Endothelial cell of umbilical vein (primary cell): ENCODE results near the gene PRCD. TPM values are rescaled to one million over a fixed set of nuclear protein-coding genes. Genes with fewer than 3 reads are reported as not detected.

Experiments used
- BruUV-seq: library from RNA; stranded (reverse); fragments of 400-500 nt; replicated peaks from 2 replicates; lab custom pipeline; 2021; lab: Mats Ljungman, UMichigan
- CTCF ChIA-PET: fragments of 300-600, 350-600 bp; sonication (Branson Sonifier 250); formaldehyde crosslinking; loops from one replicate; lab custom pipeline; 2021; ENCODE audit warnings: antibody characterized with exemption, inconsistent platforms; lab: Charles Lee
- POLR2A ChIA-PET: fragments of 300-600, 350-600 bp; sonication (Branson Sonifier 250); formaldehyde crosslinking; loops from one replicate; lab custom pipeline; 2021; ENCODE audit warnings: antibody characterized with exemption, inconsistent platforms; lab: Charles Lee
- DNase-seq: peaks from one replicate; pipeline ENCODE4 v3.0.0-alpha.2; 2011; ENCODE audit warnings: low read depth, low spot score
- FAIRE-seq: peaks from 2 replicates; lab custom pipeline; 2011; peaks lifted over from hg19 to GRCh38; lab: Jason Lieb, UNC
- H2AFZ ChIP-seq: 2 replicates; pipeline ENCODE4 v1.6.0; 2012; ENCODE audit warnings: low read depth, low read length, control low read depth, inconsistent platforms
- H3K27ac ChIP-seq: 2 replicates; pipeline ENCODE4 v1.5.1; 2011; ENCODE audit warnings: low read depth, mild to moderate bottlenecking, control low read depth, low read length, moderate library complexity; ENCODE audit not compliant: insufficient read depth
- H3K27me3 ChIP-seq, 2 experiments: 2 replicates each; pipeline versions ENCODE4 v1.6.0 to v1.6.1; 2011; ENCODE audit warnings: low read length in 2 of 2, mixed read lengths in 1 of 2; ENCODE audit not compliant: control insufficient read depth in 2 of 2, insufficient read depth in 2 of 2
- H3K36me3 ChIP-seq, 2 experiments: 2 replicates in 1 of 2; 3 replicates in 1 of 2; pipeline ENCODE4 v1.5.1; 2011; ENCODE audit warnings: low read length in 2 of 2, mild to moderate bottlenecking in 1 of 2, moderate library complexity in 1 of 2; ENCODE audit not compliant: control insufficient read depth in 2 of 2, insufficient read depth in 2 of 2; ENCODE audit errors: extremely low read depth in 1 of 2
- H3K4me1 ChIP-seq: 3 replicates; pipeline ENCODE4 v1.5.1; 2011; ENCODE audit warnings: mild to moderate bottlenecking, low read length; ENCODE audit not compliant: control insufficient read depth, insufficient read depth; ENCODE audit errors: extremely low read depth
- H3K4me2 ChIP-seq: 2 replicates; pipeline ENCODE4 v1.6.1; 2011; ENCODE audit warnings: low read length, control low read depth, mixed read lengths; ENCODE audit not compliant: insufficient read depth
- H3K4me3 ChIP-seq, 3 experiments: fragments of 200-600 bp in 1 of 3; sonication (generic), shearing (Covaris generic) in 1 of 3; replicated peaks in 1 of 3; 2 replicates each; pipeline ENCODE4 v1.5.1; 2011 to 2016; ENCODE audit warnings: control low read depth in 3 of 3, low read length in 3 of 3, mild to moderate bottlenecking in 2 of 3, inconsistent platforms in 1 of 3, low read depth in 1 of 3, moderate library complexity in 1 of 3; ENCODE audit not compliant: insufficient read depth in 1 of 3
- H3K79me2 ChIP-seq: 2 replicates; pipeline ENCODE4 v1.6.0; 2012; ENCODE audit warnings: low read length, inconsistent platforms; ENCODE audit not compliant: control insufficient read depth, insufficient read depth
- H3K9ac ChIP-seq: replicated peaks from 2 replicates; pipeline ENCODE3; 2011; ENCODE audit warnings: low read length, control low read depth; ENCODE audit not compliant: insufficient read depth; ENCODE audit errors: extremely low read depth
- H3K9me1 ChIP-seq: replicated peaks from 3 replicates; pipeline ENCODE4 v1.6.0; 2011; ENCODE audit warnings: mild to moderate bottlenecking, low read length; ENCODE audit not compliant: control insufficient read depth, insufficient read depth; ENCODE audit errors: extremely low read depth
- H3K9me3 ChIP-seq: replicated peaks from 2 replicates; pipeline ENCODE4 v1.5.1; 2012; ENCODE audit warnings: low read length, inconsistent platforms; ENCODE audit not compliant: control insufficient read depth, insufficient read depth
- H4K20me1 ChIP-seq: replicated peaks from 2 replicates; pipeline ENCODE3; 2011; ENCODE audit warnings: mild to moderate bottlenecking, low read length; ENCODE audit not compliant: control insufficient read depth, insufficient read depth; ENCODE audit errors: extremely low read depth
- CTCF ChIP-seq, 2 donors: IDR thresholded peaks; 1 replicate in 1 of 2; 2 replicates in 1 of 2; pipeline ENCODE4 v1.5.1; 2011; ENCODE audit warnings: low read length in 2 of 2, mild to moderate bottlenecking in 2 of 2, moderate library complexity in 2 of 2, control low read depth in 1 of 2, inconsistent platforms in 1 of 2, low read depth in 1 of 2; ENCODE audit not compliant: insufficient read depth in 1 of 2; ENCODE audit errors: extremely low read depth in 1 of 2
- EZH2 ChIP-seq: IDR thresholded peaks from 2 replicates; pipeline ENCODE4 v1.6.1; 2012; ENCODE audit warnings: borderline replicate concordance, low read depth, mild to moderate bottlenecking, moderate library complexity, low read length, inconsistent platforms; ENCODE audit not compliant: severe bottlenecking
- FOS ChIP-seq: IDR thresholded peaks from 2 replicates; pipeline ENCODE4 v1.6.1; 2011; ENCODE audit warnings: mild to moderate bottlenecking, low read length, moderate library complexity, borderline replicate concordance; ENCODE audit not compliant: insufficient read depth
- GATA2 ChIP-seq: IDR thresholded peaks from 2 replicates; pipeline ENCODE4 v1.7.0; 2011; ENCODE audit warnings: low read depth, mild to moderate bottlenecking, moderate library complexity, mixed read lengths, low read length; ENCODE audit not compliant: insufficient read length, insufficient read depth
- JUN ChIP-seq: IDR thresholded peaks from 2 replicates; pipeline ENCODE4 v1.6.1; 2011; ENCODE audit warnings: borderline replicate concordance, low read depth; ENCODE audit not compliant: insufficient read length, insufficient read depth
- MAX ChIP-seq: IDR thresholded peaks from 2 replicates; pipeline ENCODE4 v1.6.1; 2011; ENCODE audit not compliant: insufficient read depth, insufficient read length
- MYC ChIP-seq: IDR thresholded peaks from one replicate; pipeline ENCODE4 v1.6.1; 2011; ENCODE audit warnings: mild to moderate bottlenecking, low read depth, low read length
- POLR2A ChIP-seq: IDR thresholded peaks from 2 replicates; pipeline ENCODE4 v1.6.1; 2012; ENCODE audit warnings: low read depth, mild to moderate bottlenecking, control low read depth, low read length
- POLR2AphosphoS5 ChIP-seq: IDR thresholded peaks from 2 replicates; pipeline ENCODE4 v1.6.1; 2012; ENCODE audit warnings: low read depth, mild to moderate bottlenecking, control low read depth, low read length, moderate library complexity; ENCODE audit not compliant: insufficient read depth
- dilution Hi-C: fragments of 300-500 bp; cut with MboI; formaldehyde crosslinking; loops from one replicate; pipeline ENCODE4 v1.15.0; 2019; ENCODE audit warnings: low sequenced_read_pairs; ENCODE audit not compliant: extremely low pct_ligation_motif_present
- intact Hi-C: fragments of 100-400 bp; cut with micrococcal nuclease; formaldehyde crosslinking; loops from one replicate; pipeline ENCODE4 v1.10.0; 2022
- polyA plus RNA-seq, 4 experiments: library from polyadenylated mRNA; depleted of rRNA in 3 of 4; stranded (reverse) in 3 of 4; unstranded in 1 of 4; fragments of >200 nt; gene quantifications; 2 replicates each; pipeline versions ENCODE4 v1.2.1 to v1.2.3, GENCODE V29; 2011 to 2012; ENCODE audit warnings: missing spikeins in 1 of 4
- total RNA-seq: library from RNA; stranded (reverse); gene quantifications from 2 replicates; pipeline ENCODE4 v1.2.3, GENCODE V29; 2021

PRCD gene
- total and polyA plus RNA-seq, 2 donors (not counting 3 experiments of a cell fraction or from before 2014, with no cell fraction given): not detected

GRCh38 chr17:76538941-76539570 is 788 bp upstream of the PRCD start:
- Histone ChIP-seq H3K4me2 (no peak overlapping the region), H2AFZ (no peak overlapping the region), H3K4me3 (no peak overlapping the region), H3K79me2 (no peaks in the 10 kb centered on the region), H3K27me3 (peaks cover 17 to 19% of the 10 kb centered on the region in 2 experiments), H3K9me1 (no peaks in the 10 kb centered on the region), H4K20me1 (no peaks in the 10 kb centered on the region), H3K4me1 (no peaks in the 10 kb centered on the region), H3K36me3 (no peaks in the 10 kb centered on the region), H3K27ac (no peak overlapping the region), H3K9ac (no peak overlapping the region), H3K9me3 (no peaks in the 10 kb centered on the region)
- DNase-seq (no peak), FAIRE-seq (no peak)
- no TSS peak for BruUV-seq
- ChIA-PET POLR2A (interaction anchor here (1.0 kb wide), 1 partner anchor 18 kb away, joined by 3 read pairs; no protein-coding TSS in a partner anchor), CTCF (interaction anchor here (2.1 to 3.3 kb wide), 2 partner anchors 11 to 15 kb away, joined by 20 to 23 read pairs; no protein-coding TSS in a partner anchor)
- TF ChIP-seq FOS (no peak), CTCF (IDR thresholded peaks at IDR 0.05; ENCODE audit: extremely low read depth in 1 of 2, insufficient read depth in 1 of 2, low read depth in 1 of 2, low read length in 2 of 2) (no peak), MYC (no peak), JUN (no peak), POLR2A (no peak), EZH2 (no peak), POLR2AphosphoS5 (no peak), MAX (no peak), GATA2 (no peak)
- intact Hi-C loops (no loop called here), dilution Hi-C loops (no loop called here)
